ENCODE data around the gene RPL22L1.

DNA sequence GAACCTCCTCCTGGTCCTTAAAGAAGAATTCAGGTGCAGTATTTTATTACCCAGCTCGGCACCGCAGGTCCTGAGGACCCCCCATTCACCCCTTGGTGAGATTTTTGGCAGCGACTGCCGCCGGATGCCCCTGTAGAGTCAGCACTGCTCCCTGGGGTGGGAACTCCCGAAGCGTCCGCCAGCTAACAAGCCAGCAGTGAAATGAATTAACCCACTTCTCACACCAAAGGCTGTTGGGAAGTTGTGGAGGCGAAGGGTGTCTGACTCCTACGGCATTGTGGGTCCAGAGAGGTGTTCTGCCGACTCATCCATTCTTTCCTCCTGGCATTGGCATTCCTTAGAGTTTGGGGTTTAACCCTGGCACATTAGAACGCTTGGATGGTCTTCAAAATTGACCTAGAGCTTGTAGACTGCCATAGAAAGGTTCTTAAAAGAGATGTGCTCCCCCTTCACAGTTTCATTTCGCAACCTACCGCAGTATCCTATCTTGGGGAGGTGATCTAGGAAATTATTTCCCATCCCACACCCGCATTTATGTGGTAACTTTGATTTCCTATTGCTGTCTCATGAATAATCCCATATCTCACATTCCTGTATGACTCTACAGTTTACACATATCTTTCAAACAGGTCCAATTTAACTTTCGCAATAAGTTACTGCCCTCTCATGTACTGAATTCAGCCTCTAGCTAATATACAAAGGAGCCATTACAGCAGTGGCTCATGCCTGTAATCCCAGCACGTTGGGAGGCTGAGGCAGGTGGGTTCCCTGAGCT is 39.3 kb upstream of the RPL22L1 start:
- no peak for TF ChIP-seq POLR2AphosphoS5 (IDR thresholded peaks at IDR 0.05)
- TF ChIP-seq, protein P1, sequence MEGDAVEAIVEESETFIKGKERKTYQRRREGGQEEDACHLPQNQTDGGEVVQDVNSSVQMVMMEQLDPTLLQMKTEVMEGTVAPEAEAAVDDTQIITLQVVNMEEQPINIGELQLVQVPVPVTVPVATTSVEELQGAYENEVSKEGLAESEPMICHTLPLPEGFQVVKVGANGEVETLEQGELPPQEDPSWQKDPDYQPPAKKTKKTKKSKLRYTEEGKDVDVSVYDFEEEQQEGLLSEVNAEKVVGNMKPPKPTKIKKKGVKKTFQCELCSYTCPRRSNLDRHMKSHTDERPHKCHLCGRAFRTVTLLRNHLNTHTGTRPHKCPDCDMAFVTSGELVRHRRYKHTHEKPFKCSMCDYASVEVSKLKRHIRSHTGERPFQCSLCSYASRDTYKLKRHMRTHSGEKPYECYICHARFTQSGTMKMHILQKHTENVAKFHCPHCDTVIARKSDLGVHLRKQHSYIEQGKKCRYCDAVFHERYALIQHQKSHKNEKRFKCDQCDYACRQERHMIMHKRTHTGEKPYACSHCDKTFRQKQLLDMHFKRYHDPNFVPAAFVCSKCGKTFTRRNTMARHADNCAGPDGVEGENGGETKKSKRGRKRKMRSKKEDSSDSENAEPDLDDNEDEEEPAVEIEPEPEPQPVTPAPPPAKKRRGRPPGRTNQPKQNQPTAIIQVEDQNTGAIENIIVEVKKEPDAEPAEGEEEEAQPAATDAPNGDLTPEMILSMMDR (IDR thresholded peaks at IDR 0.05; ENCODE audit: poor library complexity, severe bottlenecking), result no peak
- TF ChIP-seq SMC3 (conservative IDR thresholded peaks at IDR 0.05; ENCODE audit: poor library complexity), result no peak
- no peak for TF ChIP-seq EP300 (conservative IDR thresholded peaks at IDR 0.05; ENCODE audit: poor library complexity, severe bottlenecking)
- TF ChIP-seq, protein P2, sequence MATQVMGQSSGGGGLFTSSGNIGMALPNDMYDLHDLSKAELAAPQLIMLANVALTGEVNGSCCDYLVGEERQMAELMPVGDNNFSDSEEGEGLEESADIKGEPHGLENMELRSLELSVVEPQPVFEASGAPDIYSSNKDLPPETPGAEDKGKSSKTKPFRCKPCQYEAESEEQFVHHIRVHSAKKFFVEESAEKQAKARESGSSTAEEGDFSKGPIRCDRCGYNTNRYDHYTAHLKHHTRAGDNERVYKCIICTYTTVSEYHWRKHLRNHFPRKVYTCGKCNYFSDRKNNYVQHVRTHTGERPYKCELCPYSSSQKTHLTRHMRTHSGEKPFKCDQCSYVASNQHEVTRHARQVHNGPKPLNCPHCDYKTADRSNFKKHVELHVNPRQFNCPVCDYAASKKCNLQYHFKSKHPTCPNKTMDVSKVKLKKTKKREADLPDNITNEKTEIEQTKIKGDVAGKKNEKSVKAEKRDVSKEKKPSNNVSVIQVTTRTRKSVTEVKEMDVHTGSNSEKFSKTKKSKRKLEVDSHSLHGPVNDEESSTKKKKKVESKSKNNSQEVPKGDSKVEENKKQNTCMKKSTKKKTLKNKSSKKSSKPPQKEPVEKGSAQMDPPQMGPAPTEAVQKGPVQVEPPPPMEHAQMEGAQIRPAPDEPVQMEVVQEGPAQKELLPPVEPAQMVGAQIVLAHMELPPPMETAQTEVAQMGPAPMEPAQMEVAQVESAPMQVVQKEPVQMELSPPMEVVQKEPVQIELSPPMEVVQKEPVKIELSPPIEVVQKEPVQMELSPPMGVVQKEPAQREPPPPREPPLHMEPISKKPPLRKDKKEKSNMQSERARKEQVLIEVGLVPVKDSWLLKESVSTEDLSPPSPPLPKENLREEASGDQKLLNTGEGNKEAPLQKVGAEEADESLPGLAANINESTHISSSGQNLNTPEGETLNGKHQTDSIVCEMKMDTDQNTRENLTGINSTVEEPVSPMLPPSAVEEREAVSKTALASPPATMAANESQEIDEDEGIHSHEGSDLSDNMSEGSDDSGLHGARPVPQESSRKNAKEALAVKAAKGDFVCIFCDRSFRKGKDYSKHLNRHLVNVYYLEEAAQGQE (IDR thresholded peaks at IDR 0.05; ENCODE audit: borderline replicate concordance), result no peak

All from neural cell (in vitro differentiated cells).